Cardiac fibroblast (primary cell): ENCODE data around the gene LRP8.

Experiments
- DNase-seq, 2 donors: peaks; one replicate each; pipeline versions ENCODE4 v3.0.0 to v3.0.0-alpha.2; 2010; ENCODE audit warnings: low read depth in 2 of 2
- H3K4me3 ChIP-seq, 2 donors: replicated peaks in 1 of 2; 1 replicate in 1 of 2; 2 replicates in 1 of 2; pipeline ENCODE4 v1.5.1; 2011; ENCODE audit warnings: low read depth in 2 of 2, low read length in 2 of 2, mild to moderate bottlenecking in 2 of 2, moderate library complexity in 1 of 2
- TF ChIP-seq, protein P1 (sequence below): IDR thresholded peaks from one replicate; pipeline ENCODE4 v1.5.1; 2011; ENCODE audit warnings: low read depth, mild to moderate bottlenecking, low read length, inconsistent platforms

The LRP8 gene

DNA sequence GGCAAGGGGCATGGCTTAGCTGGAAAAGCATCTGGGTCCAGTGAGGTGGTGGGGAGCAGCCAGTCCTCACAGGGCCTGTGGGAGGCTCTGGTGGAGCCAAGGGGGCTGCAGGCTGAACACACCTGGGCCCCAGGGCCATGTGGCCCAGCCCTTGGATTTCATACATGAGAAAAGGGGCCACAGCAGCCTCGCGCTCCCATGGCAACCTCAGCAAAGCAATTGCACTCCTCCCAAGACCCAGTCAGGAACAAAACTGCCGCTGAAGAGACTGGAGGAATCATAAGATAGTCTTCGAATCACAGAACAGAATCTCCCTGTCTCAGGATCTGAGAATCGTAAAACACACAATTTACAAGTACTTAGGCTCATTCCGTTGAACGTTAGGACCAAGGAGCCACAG, 24.6 kb downstream of the LRP8 start:
- TF ChIP-seq, protein P1, sequence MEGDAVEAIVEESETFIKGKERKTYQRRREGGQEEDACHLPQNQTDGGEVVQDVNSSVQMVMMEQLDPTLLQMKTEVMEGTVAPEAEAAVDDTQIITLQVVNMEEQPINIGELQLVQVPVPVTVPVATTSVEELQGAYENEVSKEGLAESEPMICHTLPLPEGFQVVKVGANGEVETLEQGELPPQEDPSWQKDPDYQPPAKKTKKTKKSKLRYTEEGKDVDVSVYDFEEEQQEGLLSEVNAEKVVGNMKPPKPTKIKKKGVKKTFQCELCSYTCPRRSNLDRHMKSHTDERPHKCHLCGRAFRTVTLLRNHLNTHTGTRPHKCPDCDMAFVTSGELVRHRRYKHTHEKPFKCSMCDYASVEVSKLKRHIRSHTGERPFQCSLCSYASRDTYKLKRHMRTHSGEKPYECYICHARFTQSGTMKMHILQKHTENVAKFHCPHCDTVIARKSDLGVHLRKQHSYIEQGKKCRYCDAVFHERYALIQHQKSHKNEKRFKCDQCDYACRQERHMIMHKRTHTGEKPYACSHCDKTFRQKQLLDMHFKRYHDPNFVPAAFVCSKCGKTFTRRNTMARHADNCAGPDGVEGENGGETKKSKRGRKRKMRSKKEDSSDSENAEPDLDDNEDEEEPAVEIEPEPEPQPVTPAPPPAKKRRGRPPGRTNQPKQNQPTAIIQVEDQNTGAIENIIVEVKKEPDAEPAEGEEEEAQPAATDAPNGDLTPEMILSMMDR, result no peak
- no peak overlapping the region for H3K4me3 ChIP-seq
- no peak for DNase-seq

DNA sequence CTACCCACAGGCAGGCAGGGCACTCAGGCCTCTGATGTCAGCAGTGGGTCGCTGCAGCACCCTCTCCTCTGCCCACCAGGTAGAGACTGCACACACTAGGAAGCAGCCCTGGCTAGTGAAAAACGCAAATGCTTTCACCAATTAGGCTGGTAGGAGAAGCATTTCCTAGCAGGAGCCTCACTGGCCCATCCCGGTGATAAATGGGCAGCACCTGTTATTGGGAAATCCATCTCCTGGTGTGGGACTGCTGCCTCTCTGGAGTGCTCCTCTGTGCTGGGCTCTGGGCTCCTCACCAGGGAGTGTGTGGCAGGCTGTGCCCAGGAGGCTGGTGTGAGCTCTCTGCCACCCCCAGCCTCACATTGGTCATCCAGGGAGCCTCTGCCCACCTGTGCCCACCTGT, 28.6 kb downstream of the LRP8 start:
- no peak overlapping the region for H3K4me3 ChIP-seq
- TF ChIP-seq, protein P1, result no peak
- DNase-seq, result no peak

DNA sequence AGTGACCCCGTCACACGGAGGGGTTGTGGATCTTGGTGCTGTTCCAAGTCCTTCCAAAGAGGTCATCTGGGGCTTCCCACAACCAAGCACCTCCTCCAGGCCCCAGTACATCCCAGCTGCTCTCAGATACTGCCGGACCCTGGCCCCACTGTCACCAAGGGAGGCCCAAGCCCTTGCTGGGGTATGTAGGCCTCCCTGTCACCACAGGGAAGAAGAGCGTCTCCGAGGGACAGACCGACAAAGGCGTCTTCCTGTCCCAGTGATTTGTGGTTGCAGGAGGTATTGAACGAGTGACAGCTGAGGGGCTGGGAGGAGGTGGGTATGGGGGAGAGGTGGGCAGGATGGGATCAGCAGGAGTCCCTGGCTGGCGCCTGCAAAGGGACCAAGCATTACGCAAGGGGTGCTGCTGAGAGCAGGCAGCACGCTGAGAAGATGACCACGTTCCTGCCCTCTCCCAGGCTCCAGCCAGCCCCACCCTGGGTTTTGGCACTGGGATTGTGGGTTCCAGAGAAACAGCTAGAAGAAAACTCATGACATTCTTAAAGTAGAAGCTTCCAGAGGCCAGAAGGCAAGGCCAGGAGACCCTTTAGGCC, 29.7 kb downstream of the LRP8 start:
- peak in 1 of 2 donors; percentile 37 for DNase-seq
- H3K4me3 ChIP-seq, result no peak overlapping the region
- TF ChIP-seq, protein P1, result no peak

DNA sequence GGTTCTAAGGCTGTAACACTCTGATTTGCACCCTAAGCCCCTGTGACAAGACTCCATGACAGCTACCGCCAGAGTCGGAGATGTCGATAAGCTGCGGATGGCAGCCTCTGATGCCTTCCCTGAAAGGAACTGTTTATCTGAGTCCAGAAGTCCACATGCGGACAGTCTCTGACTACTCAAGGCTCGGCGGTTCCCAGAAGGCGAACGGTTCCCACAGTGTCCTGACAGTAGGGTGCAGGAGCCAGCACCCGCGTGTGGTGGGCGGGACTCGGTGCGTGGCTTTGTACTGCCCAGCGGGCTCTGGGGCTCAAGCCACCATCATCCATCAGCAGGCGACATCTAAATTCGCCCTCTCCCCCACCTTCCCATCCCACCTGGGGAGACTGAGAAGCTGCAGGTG, 30.7 kb downstream of the LRP8 start:
- no peak overlapping the region for H3K4me3 ChIP-seq
- no peak for DNase-seq
- TF ChIP-seq, protein P1, result no peak

DNA sequence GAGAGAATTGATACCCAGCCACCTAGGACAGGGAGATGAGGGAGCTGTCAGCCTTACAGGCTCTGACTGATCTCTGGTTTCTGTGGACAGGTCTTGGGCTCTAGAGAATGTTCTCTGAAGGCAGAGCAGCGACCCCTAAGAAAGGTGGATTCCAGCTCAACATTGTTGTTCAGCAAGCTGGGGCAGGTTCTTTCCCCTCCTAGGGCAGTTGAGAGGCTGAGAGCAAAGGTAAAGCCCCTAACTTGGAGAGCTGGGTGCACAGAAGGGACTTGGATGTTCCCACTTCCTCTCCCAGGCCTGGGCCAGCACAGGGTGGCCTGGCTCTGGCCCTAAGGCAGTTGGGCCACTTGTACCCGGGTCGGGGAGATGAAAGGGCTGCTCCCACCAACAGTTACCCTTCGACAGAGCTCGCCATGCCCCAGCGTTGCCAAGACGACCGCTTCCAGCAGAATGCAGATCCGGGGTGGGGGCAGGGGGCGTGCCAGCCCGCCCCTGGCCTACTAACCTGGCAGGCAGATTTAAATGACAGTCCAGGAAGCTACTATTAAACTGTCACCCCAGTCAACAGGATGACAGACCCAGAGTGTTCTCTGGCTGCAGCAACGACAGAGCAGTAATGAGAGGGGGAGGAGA, 31.6 kb downstream of the LRP8 start:
- no peak for DNase-seq
- TF ChIP-seq, protein P1, result no peak
- H3K4me3 ChIP-seq, result no peak overlapping the region

DNA sequence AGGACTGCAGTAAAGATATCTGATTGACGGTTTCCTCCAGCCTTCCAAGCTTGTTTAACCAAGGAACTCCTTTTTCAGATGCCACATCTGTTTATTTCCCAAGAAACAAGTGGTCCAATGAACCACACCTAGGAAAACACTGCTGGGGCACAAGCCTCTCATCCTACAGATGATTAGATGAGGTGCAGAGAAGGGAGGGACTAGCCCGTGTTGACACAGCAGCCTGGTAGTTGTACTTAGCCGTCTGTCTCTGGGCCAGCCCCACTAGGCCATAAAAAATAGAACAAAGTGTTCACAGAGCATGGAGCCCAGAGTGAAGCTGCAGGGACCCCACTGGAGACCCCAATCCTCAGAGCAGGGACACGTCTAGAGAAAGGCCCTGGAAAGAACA, 32.1 kb downstream of the LRP8 start:
- peak in 1 of 2 donors; percentile 8 for DNase-seq
- no peak overlapping the region for H3K4me3 ChIP-seq
- TF ChIP-seq, protein P1, result no peak
